WERI-Rb-1 (cell line): ENCODE measurements around the gene DHRS3.
"Not testable (repeated sequence)": the region's sequence is repeated elsewhere in the genome, so short reads cannot be mapped to it uniquely, and the experiment has no call there.

Source experiments
- DNase-seq: peaks from one replicate; pipeline ENCODE4 v3.0.0-alpha.2; 2020
- H3K27ac ChIP-seq: fragments of 250-450 bp; sonication (Bioruptor Pico); 2 replicates; pipeline ENCODE4 v1.5.1; 2020; ENCODE audit warnings: mild to moderate bottlenecking, moderate library complexity
- H3K27me3 ChIP-seq: fragments of 250-450 bp; sonication (Bioruptor Pico); 2 replicates; pipeline ENCODE4 v1.5.1; 2021; ENCODE audit warnings: mild to moderate bottlenecking, low read depth, moderate library complexity; ENCODE audit not compliant: insufficient read depth, severe bottlenecking
- H3K36me3 ChIP-seq: fragments of 250-450 bp; sonication (Bioruptor Pico); 2 replicates; pipeline ENCODE4 v1.5.1; 2020; ENCODE audit warnings: mild to moderate bottlenecking, moderate library complexity
- H3K4me3 ChIP-seq: 2 replicates; pipeline ENCODE4 v1.5.1; 2011; ENCODE audit warnings: low read depth, mild to moderate bottlenecking, control low read depth, low read length
- H3K9me3 ChIP-seq: fragments of 250-450 bp; sonication (Bioruptor Pico); 2 replicates; pipeline ENCODE4 v1.5.1; 2021; ENCODE audit warnings: mild to moderate bottlenecking, moderate library complexity; ENCODE audit not compliant: severe bottlenecking
- CTCF ChIP-seq: IDR thresholded peaks from 2 replicates; pipeline ENCODE4 v1.5.1; 2011; ENCODE audit warnings: low read depth, mild to moderate bottlenecking, control low read depth, inconsistent platforms, low read length

Gene DHRS3

GRCh38 chr1:12539320-12539704 lies 78.7 kb downstream of the DHRS3 start:
- Histone ChIP-seq H3K27me3 (no peaks in the 10 kb centered on the region), H3K9me3 (no peaks in the 10 kb centered on the region), H3K36me3 (no peaks in the 10 kb centered on the region), H3K4me3 (no peak overlapping the region), H3K27ac (no peak overlapping the region)
- TF ChIP-seq CTCF = no peak
- DNase-seq = no peak

GRCh38 chr1:12538536-12538935 lies 79.5 kb downstream of the DHRS3 start:
- H3K4me3 ChIP-seq, H3K36me3 ChIP-seq, DNase-seq, H3K27ac ChIP-seq, H3K27me3 ChIP-seq, H3K9me3 ChIP-seq: not testable (repeated sequence)

- no peaks in the 10 kb centered on the region for H3K36me3 ChIP-seq
- TF ChIP-seq CTCF = no peak
Observed at GRCh38 chr1:12537906-12538461, 80.0 kb downstream of the DHRS3 start.

GRCh38 chr1:12537294-12537693 lies 80.7 kb downstream of the DHRS3 start:
- DNase-seq = no peak
- TF ChIP-seq CTCF = no peak
- no peaks in the 10 kb centered on the region for H3K9me3 ChIP-seq
- H3K36me3 ChIP-seq = no peaks in the 10 kb centered on the region
- no peak overlapping the region for H3K27ac ChIP-seq
- no peak overlapping the region for H3K4me3 ChIP-seq
- H3K27me3 ChIP-seq = no peaks in the 10 kb centered on the region

More at GRCh38 chr1:12537906-12538461, 80.0 kb downstream of the DHRS3 start:
- DNase-seq = no peak
- no peak overlapping the region for H3K4me3 ChIP-seq
- no peak overlapping the region for H3K27ac ChIP-seq
- no peaks in the 10 kb centered on the region for H3K9me3 ChIP-seq
- no peaks in the 10 kb centered on the region for H3K27me3 ChIP-seq

GRCh38 chr1:12536023-12536639 lies 81.9 kb downstream of the DHRS3 start:
- Histone ChIP-seq H3K36me3 (no peaks in the 10 kb centered on the region), H3K27ac (no peak overlapping the region), H3K27me3 (no peaks in the 10 kb centered on the region), H3K4me3 (no peak overlapping the region), H3K9me3 (no peaks in the 10 kb centered on the region)
- TF ChIP-seq CTCF = no peak
- DNase-seq = no peak

GRCh38 chr1:12532405-12533315 lies 85.3 kb downstream of the DHRS3 start:
- DNase-seq = no peak
- H3K4me3 ChIP-seq = no peak overlapping the region

More at GRCh38 chr1:12532405-12533315, 85.3 kb downstream of the DHRS3 start:
- no peaks in the 10 kb centered on the region for H3K27me3 ChIP-seq
- no peaks in the 10 kb centered on the region for H3K36me3 ChIP-seq
- peaks cover 2% of the 10 kb centered on the region for H3K9me3 ChIP-seq
- H3K27ac ChIP-seq = no peak overlapping the region
- no peak for TF ChIP-seq CTCF
